SU-DHL-6 (cell line): ENCODE data around the gene ECE2.

Source experiments
- EZH2phosphoT487 ChIP-seq: fragments of 200-600 bp; sonication (generic), shearing (Covaris generic); conservative IDR thresholded peaks from 2 replicates; pipeline ENCODE4 v1.6.1; 2018; ENCODE audit warnings: mild to moderate bottlenecking, antibody characterized with exemption, low read length, moderate library complexity, mixed read lengths
- TF ChIP-seq, protein P1 (sequence below): fragments of 200-600 bp; sonication (generic); IDR thresholded peaks from one replicate; pipeline ENCODE4 v1.5.1; 2017; ENCODE audit warnings: antibody characterized with exemption, mild to moderate bottlenecking, low read length, moderate library complexity; ENCODE audit not compliant: insufficient read depth, poor library complexity, severe bottlenecking

DNA sequence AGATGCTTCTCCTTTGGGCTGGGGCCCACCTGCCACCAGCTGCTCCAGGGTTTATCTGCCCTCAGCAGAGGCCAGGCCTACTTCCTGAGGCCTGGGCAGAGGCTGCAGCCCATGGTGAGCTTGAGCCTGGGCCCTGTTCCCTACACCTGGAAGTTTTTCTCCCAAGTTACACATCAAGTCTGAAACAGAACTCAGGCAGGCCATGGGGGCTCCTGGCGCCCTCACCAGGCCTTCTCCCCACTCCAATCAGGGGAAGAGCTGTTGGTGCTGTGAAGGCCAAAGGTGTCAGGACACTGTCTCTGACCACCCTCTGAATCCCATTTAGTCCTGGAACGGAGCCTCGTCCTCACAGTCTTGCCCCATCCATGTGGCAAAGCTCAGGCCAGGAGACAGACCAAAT, 39.2 kb upstream of the ECE2 start:
- TF ChIP-seq, protein P1, sequence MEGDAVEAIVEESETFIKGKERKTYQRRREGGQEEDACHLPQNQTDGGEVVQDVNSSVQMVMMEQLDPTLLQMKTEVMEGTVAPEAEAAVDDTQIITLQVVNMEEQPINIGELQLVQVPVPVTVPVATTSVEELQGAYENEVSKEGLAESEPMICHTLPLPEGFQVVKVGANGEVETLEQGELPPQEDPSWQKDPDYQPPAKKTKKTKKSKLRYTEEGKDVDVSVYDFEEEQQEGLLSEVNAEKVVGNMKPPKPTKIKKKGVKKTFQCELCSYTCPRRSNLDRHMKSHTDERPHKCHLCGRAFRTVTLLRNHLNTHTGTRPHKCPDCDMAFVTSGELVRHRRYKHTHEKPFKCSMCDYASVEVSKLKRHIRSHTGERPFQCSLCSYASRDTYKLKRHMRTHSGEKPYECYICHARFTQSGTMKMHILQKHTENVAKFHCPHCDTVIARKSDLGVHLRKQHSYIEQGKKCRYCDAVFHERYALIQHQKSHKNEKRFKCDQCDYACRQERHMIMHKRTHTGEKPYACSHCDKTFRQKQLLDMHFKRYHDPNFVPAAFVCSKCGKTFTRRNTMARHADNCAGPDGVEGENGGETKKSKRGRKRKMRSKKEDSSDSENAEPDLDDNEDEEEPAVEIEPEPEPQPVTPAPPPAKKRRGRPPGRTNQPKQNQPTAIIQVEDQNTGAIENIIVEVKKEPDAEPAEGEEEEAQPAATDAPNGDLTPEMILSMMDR = no peak
- TF ChIP-seq EZH2phosphoT487 = no peak
